Activated CD8-positive, alpha-beta memory T cell treated with anti-CD3 and anti-CD28 coated beads for 1 hour (primary cell): ENCODE results near the gene BLOC1S6.

Experiments used
- DNase-seq, 2 donors: peaks; one replicate each; pipeline ENCODE4 v3.0.0-alpha.2; 2020; ENCODE audit warnings: low read depth in 1 of 2; ENCODE audit errors: extremely low read depth in 1 of 2

BLOC1S6 gene, protein sequence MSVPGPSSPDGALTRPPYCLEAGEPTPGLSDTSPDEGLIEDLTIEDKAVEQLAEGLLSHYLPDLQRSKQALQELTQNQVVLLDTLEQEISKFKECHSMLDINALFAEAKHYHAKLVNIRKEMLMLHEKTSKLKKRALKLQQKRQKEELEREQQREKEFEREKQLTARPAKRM

DNA sequence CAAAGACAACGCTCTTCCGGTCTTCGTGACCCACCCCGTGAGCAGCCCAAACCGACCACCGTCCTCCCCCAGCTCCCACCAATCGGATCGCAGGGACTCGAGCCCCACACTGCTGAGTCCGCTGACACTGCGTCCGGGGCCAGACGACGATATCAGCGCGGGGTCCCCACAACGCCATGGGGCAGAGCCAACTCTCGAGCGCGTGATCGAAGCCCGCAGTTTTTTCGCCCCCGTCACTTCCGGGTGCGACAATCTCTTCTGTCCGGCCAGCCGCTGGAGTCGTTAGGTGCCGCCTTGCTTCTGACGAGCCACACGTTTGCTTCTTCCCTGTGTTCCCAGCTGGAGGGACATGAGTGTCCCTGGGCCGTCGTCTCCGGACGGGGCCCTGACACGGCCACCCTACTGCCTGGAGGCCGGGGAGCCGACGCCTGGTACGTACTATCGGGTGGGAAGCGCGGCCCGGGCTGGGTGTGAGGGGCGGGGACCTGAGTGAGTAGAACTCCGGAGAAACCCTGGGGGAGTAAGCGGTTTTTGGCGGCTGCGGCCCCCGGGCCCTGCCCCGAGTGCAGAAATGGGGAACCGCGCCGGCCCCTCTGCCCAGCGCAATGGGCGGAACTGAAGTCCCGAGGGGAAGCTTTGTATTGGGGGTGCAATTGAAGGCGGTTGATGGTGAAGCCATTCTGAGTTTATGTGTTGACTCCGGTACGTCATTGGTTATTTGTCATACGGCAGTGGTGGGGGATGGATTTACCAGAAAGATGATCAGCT, at the start of gene BLOC1S6:
Gene BLOC1S6, plus strand, starts transcription at position 285 of the 768 bp plus-strand sequence. Its CDS starts 65 bp downstream, at position 350.
- peak; percentile 72 to 80 for DNase-seq

- DNase-seq: no peak
Measured at GRCh38 chr15:45539680-45540079, 47.5 kb upstream of the BLOC1S6 start.

DNA sequence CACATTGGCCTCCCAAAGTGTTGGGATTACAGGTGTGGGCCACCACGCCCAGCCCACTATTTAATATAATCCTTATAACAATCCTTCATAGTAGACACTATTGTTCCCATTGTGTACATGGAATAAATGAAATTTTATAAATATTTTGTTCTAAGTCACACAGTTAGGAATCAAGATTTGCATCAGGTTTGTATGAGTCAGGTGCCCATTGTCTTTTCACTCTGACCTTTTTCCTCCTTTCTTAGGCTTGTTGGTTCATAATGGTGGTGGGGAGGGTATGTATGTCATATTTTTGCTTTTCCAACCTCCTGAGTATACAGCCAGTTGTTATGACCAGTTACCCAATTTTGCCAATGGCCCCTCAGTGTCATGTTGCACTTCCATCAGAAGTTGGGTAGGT, 46.6 kb upstream of the BLOC1S6 start:
- no peak for DNase-seq

GRCh38 chr15:45543051-45543450, 44.1 kb upstream of the BLOC1S6 start:
- DNase-seq: no peak

DNA sequence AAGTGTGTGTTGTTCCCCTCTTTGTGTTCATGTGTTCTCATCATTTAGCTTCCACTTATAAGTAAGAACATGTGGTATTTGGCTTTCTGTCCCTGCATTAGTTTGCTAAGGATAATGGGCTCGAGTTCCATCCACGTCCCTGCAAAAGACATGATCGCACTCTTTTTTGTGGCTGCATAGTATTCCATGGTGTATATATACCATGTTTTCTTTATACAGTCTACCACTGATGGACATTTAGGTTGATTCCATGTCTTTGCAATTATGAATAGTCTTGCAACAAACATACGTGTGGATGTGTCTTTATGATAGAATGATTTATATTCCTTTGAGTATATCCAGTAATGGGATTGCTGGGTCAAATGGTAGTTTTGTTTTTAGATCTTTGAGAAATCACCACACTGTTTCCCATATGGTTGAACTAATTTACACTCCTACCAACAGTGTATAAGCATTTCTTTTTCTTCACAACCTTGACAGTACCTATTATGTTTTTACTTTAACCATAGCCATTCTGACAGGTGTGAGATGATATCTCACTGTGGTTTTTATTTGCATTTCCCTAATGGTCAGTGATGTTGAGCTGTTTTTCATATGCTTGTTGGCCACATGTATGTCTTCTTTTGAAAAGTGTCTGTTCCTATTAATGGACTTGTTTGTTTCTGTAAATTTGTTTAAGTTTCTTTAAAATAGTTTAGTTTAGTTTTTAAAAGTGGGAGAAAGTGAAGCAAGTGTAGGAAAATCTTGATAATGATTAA, 42.7 kb upstream of the BLOC1S6 start:
- DNase-seq: no peak

GRCh38 chr15:45546789-45547188, 40.4 kb upstream of the BLOC1S6 start:
- no peak for DNase-seq

DNA sequence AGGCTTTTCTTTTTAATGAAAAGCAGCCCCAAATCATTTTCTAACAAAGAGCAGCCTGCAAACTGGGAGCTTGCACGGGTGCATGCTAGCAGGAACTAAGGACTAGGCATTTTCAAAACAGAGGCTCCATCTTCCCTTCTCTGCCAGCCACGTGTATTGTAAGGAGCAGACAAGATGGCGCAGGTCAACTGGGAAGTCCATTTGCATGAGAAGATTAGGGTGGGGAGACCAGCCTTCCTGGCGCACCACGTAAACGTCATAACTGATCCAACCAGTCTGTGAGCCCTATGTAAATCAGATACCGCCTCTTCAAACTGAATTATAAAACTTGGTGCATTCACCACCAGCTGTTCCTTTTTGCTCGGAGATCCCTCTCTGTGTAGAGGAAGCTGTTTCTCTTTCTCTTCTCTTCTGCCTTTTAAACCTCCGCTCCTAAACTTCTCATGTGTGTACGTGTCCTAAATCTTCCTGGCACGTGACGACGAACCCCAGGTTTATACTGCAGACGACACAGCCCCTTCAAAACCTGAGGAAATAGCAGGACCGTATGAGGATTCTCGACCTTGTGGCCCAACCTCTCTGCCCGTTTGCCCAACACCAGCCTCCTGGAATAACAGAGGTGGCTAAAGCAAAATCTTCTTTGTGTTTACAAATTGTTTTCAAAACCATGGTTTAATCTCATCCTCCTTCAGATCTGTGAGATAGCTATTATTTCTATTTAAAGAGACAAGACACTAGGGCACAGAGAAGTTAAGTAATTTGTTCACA, 38.2 kb upstream of the BLOC1S6 start:
- DNase-seq: no peak

DNA sequence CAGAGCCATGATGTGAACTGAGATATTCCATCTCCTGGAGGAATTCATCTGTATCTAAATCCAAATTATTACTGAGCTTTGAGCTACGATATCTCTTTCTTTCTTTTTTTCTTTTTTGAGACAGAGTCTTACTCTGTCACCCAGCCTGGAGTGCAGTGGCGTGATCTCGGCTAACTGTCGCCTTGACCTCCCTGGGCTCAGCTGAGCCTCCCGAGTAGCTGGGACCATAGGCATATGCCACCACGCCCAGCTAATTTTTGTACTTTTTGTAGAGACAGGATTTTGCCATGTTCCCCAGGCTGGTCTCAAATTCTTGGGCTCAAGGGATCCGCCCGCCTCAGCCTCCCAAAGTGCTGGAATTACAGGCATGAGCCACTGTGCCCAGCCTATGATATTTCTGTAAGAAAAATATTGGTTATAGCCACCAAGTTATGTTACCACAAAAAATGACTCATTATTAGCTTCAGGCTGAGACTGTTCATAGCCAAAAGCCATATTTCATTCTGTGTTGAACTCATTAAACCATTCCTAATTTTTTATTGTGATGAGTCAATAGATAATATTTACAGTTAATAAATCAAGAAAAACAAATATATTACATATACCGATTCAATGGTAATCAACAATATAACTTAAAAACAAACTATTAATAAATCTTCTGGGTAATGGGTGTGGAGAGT, 37.5 kb upstream of the BLOC1S6 start:
- DNase-seq: no peak

- DNase-seq: no peak
Measured at GRCh38 chr15:45550436-45550835, 36.7 kb upstream of the BLOC1S6 start.

DNA sequence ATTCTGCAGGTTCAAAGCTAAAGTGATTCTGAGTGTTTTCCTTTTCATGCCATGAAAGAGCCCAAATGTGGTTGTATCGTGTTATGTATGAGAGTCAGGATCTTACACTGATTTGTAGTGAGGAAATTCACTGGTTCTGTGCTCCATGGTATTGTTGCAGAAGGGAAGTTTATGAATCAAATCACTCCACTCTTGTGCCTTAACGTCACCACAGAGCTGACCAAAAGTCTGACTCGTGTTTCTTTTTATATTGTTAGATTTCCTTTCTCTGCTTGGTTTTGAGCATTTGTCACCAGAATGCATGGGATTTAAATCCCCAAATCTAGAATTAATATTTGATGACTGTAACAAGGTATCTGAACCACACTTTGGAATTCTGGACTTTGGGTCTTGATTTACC, 35.5 kb upstream of the BLOC1S6 start:
- DNase-seq: no peak

- no peak for DNase-seq
Measured at GRCh38 chr15:45555934-45556608, 31.1 kb upstream of the BLOC1S6 start.

DNA sequence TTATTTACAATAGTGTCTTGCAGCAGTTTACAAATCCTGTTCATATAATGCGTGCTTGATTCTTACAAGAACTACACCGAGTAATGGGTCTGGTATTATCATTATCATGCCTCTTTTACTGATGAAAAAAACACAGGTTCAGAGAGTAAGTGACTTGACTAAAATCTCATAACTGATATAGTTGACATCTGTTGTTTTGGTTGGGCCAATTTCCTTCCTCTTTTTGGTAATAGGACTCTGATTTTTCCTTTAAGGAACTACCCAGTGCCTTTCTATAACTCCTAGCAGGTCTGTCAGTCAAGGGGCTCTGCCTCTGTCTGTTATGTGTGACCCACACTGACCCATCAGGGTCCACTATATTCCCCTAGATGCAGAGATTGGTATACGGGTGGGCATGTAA, 14.6 kb upstream of the BLOC1S6 start:
- DNase-seq: no peak

DNA sequence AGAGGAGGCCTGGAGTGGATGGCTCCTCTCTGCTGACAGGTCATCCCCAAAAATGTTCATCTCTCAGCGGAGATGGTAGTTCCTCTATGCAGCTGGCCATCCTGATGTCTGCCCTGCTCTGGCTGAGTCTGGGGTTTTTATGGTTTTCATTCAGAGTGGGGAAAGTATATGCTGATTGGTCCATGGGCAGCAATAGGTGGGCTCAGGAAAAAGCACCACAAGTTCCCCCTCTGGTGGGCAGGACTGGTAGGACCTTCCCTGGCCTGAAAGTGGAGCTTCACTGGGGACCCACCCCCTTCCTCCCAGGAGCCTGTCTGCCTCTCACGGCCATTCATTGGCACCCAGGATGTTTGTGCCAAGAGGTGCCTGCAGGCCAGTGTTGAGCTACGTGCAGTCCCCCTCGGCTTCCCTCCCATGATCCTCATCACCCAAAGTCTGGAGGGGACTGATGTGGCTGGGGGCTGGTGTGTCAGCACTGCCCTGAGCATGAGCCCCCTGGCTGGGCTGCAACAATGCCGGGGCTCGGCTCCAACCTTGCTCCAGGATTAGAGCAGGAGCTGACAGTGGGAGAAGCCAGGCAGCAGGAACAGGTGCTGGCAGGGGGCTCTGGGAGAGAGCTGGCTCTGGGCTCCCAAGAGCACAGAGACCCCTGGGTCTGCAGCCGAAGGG, 13.1 kb upstream of the BLOC1S6 start:
- no peak for DNase-seq

GRCh38 chr15:45581919-45582318, 5.3 kb upstream of the BLOC1S6 start:
- no peak for DNase-seq

DNA sequence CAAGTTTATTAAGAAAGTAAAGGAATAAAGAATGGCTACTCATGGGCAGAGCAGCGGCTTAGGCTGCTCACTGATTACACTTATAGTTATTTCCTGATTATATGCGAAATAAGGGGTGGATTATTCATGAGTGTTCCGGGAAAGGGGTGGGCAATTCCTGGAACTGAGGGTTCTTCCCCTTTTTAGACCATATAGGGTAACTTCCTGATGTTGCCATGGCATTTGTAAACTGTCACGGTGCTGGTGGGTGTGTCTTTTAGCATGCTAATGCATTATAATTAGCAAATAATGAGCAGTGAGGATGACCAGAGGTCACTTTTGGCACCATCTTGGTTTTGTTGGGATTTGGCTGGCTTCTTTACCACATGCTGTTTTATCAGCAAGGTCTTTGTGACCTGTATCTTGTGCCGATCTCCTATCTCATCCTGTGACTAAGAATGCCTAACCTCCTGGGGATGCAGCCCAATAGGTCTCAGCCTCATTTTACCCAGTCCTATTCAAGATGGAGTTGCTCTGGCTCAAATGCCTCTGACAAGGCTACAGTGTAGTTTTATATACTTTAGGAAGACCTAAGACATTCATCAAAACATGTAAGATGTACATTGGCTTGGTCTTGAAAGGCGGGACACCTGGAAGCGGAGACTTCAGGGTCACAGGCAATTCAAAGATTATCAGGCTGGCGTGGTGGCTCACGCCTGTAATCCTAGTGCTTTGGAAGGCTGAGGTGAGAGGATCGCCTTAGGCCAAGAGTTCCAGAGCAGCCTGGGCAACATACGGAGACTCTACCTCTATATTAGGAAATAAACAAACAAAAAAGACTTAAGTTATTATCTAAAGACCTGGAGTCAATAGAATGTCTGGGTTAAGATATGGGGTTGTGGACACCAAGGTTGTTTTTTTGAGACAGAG, 3.2 kb upstream of the BLOC1S6 start:
- no peak for DNase-seq

DNA sequence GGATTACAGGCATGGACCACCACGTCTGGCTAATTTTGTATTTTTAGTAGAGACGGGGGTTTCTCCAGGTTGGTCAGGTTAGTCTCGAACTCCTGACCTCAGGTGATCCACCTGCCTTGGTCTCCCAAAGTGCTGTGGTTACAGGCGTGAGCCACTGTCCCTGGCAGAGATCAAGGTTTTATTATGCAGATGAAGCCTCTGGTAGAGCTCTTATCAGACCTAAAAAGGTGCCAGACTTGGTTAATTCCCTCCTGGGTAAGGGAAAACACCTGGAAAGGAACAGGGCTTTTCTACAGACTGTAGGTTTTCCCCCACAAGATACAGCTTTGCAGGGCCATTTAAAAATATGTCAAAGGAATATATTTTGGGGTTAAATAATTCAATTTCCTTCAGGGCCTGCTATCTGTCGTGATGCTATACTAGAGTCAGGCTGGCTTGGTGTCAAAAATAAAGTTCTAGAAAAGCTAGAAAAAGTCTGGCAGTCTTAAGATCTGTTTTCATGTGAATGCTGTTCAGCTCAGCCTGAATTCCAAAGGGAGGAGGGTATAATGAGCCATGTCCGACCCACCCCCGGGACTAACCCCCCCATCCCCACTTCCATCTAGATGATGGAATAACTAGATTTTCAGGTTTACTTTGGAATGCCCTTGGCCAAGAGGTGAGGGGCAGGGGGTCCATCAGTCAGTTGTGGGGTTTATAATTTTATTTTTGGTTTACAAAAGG, 1.9 kb upstream of the BLOC1S6 start:
- DNase-seq: no peak

DNA sequence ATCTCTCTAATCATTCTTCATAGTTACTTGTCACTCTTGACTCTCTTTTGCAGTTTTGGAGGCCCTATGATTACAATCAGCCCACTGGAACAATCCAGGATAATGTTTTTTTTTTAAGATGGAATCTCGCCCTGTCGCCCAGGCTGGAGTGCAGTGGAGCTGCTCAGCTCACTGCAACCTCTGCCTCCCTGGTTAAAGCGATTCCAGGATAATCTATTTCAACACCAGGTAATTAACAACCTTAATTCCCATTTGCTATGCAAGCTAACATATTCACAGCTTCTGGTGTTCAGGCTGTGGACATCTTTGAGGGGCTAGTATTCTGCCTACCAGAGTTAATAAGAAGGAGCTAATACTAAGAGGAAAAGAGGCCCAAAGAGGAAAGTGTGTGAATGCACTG, 1.1 kb upstream of the BLOC1S6 start:
- no peak for DNase-seq

DNA sequence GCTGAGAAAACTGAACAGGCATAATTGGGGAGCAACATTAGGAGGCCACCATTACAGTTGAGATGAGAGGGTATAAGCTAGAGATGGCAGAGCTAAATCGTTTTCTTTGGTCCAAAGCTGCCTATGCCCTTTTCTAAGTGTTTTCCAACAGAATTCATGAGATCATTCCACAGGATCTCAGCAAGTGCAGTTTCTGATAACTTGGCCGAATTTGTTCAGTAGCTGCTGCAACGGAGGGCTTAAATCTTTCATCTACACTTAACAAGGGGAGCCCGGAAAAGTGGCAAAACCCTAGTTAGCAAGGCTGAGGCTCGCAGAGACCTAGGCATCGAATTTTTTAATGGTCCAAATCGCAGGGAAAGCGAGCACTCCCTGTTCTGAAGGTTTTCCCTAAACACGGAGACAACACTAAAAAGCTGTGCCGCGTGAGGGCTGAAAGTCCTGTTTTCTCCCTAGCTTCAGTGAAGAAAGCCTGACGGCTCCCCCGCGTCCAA, 531 bp upstream of the BLOC1S6 start:
- no peak for DNase-seq
